Small intestine (tissue), 16 donors: ENCODE measurements around the gene TPM3. TPM values are rescaled to one million over a fixed set of nuclear protein-coding genes. Genes with fewer than 3 reads are reported as not detected.
"Not testable (repeated sequence)": the region's sequence is repeated elsewhere in the genome, so short reads cannot be mapped to it uniquely, and the experiment has no call there.

Experiments
- DNase-seq, 2 donors: peaks; one replicate each; pipeline versions ENCODE4 v3.0.0 to v3.0.0-alpha.2; 2013
- FAIRE-seq: peaks from 2 replicates; lab custom pipeline; 2012; peaks lifted over from hg19 to GRCh38; lab: Jason Lieb, UNC
- H3K27ac ChIP-seq, 3 donors: one replicate each; pipeline ENCODE4 v1.5.1; 2013; ENCODE audit warnings: low read length in 2 of 3, mild to moderate bottlenecking in 2 of 3, control low read depth in 1 of 3, inconsistent platforms in 1 of 3, low read depth in 1 of 3, moderate library complexity in 1 of 3
- H3K27me3 ChIP-seq, 3 donors: one replicate each; pipeline ENCODE4 v1.6.1; 2013; ENCODE audit warnings: low read length in 3 of 3, inconsistent platforms in 1 of 3; ENCODE audit not compliant: control insufficient read depth in 3 of 3, insufficient read depth in 3 of 3
- H3K36me3 ChIP-seq, 3 donors: one replicate each; pipeline ENCODE4 v1.6.1; 2013; ENCODE audit warnings: low read length in 3 of 3, inconsistent platforms in 1 of 3, low read depth in 1 of 3, mild to moderate bottlenecking in 1 of 3, moderate library complexity in 1 of 3; ENCODE audit not compliant: control insufficient read depth in 3 of 3, insufficient read depth in 2 of 3
- H3K4me1 ChIP-seq, 3 donors: one replicate each; pipeline ENCODE4 v1.6.1; 2013; ENCODE audit warnings: low read length in 2 of 3, inconsistent platforms in 1 of 3, low read depth in 1 of 3, mild to moderate bottlenecking in 1 of 3, moderate library complexity in 1 of 3; ENCODE audit not compliant: control insufficient read depth in 3 of 3, insufficient read depth in 2 of 3
- H3K4me3 ChIP-seq, 3 donors: one replicate each; pipeline ENCODE4 v1.5.1; 2013; ENCODE audit warnings: low read length in 3 of 3, control low read depth in 1 of 3, inconsistent platforms in 1 of 3, low read depth in 1 of 3, mild to moderate bottlenecking in 1 of 3, moderate library complexity in 1 of 3
- H3K9me3 ChIP-seq, 2 donors: one replicate each; pipeline ENCODE4 v1.6.1; 2013; ENCODE audit warnings: low read depth in 1 of 2, low read length in 1 of 2; ENCODE audit not compliant: control insufficient read depth in 2 of 2, insufficient read depth in 1 of 2
- WGBS, 3 donors: extraction: QIAGEN DNeasy Blood & Tissue Kit; methylation state at CpG; one replicate each; pipeline ENCODE4 v1.1.7; 2013; 5-methylcytosine and 5-hydroxymethylcytosine counted together
- long read RNA-seq, 10 donors: transcript quantifications; one replicate each; lab custom pipeline, GENCODE V29; 2026
- polyA plus RNA-seq, 4 donors: library from polyadenylated mRNA; stranded (reverse) in 3 of 4; unstranded in 1 of 4; fragments of 200-250 nt in 3 of 4; fragments of 120-200 nt in 1 of 4; gene quantifications; one replicate each; pipeline versions ENCODE4 v1.2.1 to v1.2.3, GENCODE V29; 2013
- donor health status: healthy with polysubstance abuse.
- donor health status: control.
- donor health status: control.
- donor health status: Bipolar disorder and iron deficiency.
- donor health status: healthy.

The TPM3 gene
- polyA plus RNA-seq, result 100 to 1,000 TPM; 244 to 335 (median 277) TPM
- long read RNA-seq, donor 1, result 0 reads
- long read RNA-seq, donor 2, transcript TPM3-212 (8 exons, 3,131 nt), result major isoform, 35 of 86 reads
- long read RNA-seq, donor 2, partial matches to known transcripts, result 37 of 86 reads
- long read RNA-seq, donor 2, other reads (novel, unspliced or antisense), result 10 of 86 reads
- long read RNA-seq, donor 3, transcript TPM3-212 (8 exons, 3,131 nt), result major isoform, 50 of 184 reads
- long read RNA-seq, donor 3, partial matches to known transcripts, result 109 of 184 reads
- long read RNA-seq, donor 3, other reads (novel, unspliced or antisense), result 15 of 184 reads
- long read RNA-seq, donor 4, partial matches to known transcripts, result 0 of 4 reads
- long read RNA-seq, donor 4, other reads (novel, unspliced or antisense), result 0 of 4 reads
- long read RNA-seq, donor 5, transcript TPM3-212 (8 exons, 3,131 nt), result major isoform, 35 of 76 reads
- long read RNA-seq, donor 5, partial matches to known transcripts, result 30 of 76 reads
- long read RNA-seq, donor 5, other reads (novel, unspliced or antisense), result 6 of 76 reads
- long read RNA-seq, donor 6, transcript TPM3-212 (8 exons, 3,131 nt), result major isoform, 74 of 207 reads
- long read RNA-seq, donor 6, partial matches to known transcripts, result 117 of 207 reads
- long read RNA-seq, donor 6, other reads (novel, unspliced or antisense), result 11 of 207 reads
- long read RNA-seq, donor 7, result 0 reads
- long read RNA-seq, donor 8, transcript TPM3-212 (8 exons, 3,131 nt), result minor isoform, 6 of 33 reads
- long read RNA-seq, donor 8, transcript TPM3-210 (10 exons, 1,523 nt), result major isoform, 9 of 33 reads
- long read RNA-seq, donor 8, partial matches to known transcripts, result 18 of 33 reads
- long read RNA-seq, donor 8, other reads (novel, unspliced or antisense), result 0 of 33 reads
- long read RNA-seq, donor 9, transcript TPM3-212 (8 exons, 3,131 nt), result major isoform, 13 of 73 reads
- long read RNA-seq, donor 9, partial matches to known transcripts, result 53 of 73 reads
- long read RNA-seq, donor 9, other reads (novel, unspliced or antisense), result 5 of 73 reads
- long read RNA-seq, donor 10, transcript TPM3-212 (8 exons, 3,131 nt), result major isoform, 64 of 307 reads
- long read RNA-seq, donor 10, partial matches to known transcripts, result 219 of 307 reads
- long read RNA-seq, donor 10, other reads (novel, unspliced or antisense), result 14 of 307 reads

DNA sequence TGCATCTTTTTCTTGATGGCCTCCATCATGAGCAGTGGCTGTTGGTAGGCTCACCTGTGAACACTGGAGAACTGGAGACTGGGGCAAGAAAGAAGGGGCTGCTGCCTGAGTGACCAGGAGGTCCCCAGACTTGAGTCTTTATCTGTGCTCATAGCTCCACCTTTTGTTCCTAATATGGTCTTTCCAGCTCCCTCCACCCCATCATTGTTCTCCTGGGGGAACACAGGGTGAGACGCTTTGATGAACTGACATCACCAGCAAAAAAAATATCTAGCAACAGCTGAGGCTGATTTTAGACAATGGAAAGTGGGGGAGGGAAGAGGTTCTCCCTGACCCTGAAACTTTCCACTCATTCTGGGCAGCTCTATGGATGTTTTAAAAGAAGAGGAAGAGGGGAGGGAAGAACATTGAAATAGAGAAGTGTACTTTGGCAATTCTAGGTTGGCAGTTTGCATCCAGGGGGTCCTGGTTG is at the start of gene TPM3:
TPM3 (minus strand) TSS at position 111 of the 472 bp plus-strand sequence; CDS start at position 29, 82 bp downstream.
- no peak for DNase-seq
- Histone ChIP-seq H3K27me3 (peaks cover 0 to 12% (median 2%) of the 10 kb centered on the region in 3 donors), H3K27ac (no peak within 1 kb of the TSS), H3K9me3 (no peaks in the 10 kb centered on the region), H3K36me3 (no peaks in the 10 kb centered on the region), H3K4me1 (peaks cover 0 to under 1% (median 0%) of the 10 kb centered on the region in 3 donors), H3K4me3 (no peak within 1 kb of the TSS)
- 15 to 27% (median 27%) methylated on average over 1 of the region's 1 CpG for WGBS, 3 donors
- no peak for FAIRE-seq

DNA sequence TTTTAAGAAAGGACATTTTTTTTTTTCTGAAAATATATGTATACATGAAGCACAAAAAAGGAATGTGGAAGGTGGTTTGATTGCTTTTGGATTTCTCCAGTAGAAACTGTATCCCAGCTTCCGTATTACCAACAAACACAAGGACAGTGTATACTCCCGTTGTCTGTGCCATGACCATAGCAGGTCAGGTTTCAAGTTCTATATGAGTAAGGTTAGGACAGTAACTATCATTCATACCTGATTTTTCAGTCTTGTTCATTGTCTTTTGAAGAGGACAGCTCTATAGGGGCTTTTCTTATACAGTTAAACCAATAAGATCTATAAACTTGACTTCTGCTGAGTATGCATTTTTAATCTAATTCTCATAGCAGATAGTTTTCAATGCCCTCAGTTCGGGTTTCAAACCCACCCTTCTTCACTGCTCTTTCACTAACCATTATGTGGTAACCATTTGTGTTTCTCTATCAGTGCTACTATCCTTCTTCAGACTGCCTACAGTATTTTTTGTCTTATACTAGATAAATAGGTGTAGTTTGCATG is 48.5 kb upstream of the TPM3 start:
- Histone ChIP-seq H3K27ac (no peak overlapping the region), H3K4me1 (no peaks in the 10 kb centered on the region), H3K36me3 (peaks cover 25 to 37% (median 27%) of the 10 kb centered on the region in 3 donors), H3K4me3 (no peak overlapping the region), H3K9me3 (no peaks in the 10 kb centered on the region), H3K27me3 (no peaks in the 10 kb centered on the region)
- WGBS, 3 donors, result 88 to 92% (median 90%) methylated on average over 3 of the region's 3 CpGs
- no peak for DNase-seq
- no peak for FAIRE-seq

DNA sequence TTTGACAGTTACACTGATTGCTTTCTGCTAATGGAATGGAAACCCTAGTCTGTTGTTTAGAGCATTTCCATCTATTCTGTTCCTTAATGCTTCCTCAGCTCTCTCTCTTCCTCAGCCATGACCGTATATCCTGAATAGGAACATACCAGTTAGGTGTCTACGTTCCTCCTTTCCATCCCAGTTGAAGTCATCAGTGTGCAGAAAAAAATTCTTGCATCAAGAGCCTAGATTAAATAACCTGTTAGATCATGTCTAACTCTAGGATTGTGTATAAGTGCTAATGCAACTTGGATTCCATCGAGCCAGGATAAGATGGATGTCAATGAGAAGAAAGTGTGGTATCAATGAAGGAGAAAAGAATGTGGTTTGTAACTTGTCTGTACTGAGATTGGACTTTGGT is 47.6 kb upstream of the TPM3 start:
- no peak overlapping the region for H3K27ac ChIP-seq
- peaks cover 28 to 37% (median 34%) of the 10 kb centered on the region in 3 donors for H3K36me3 ChIP-seq
- DNase-seq (no peak), FAIRE-seq (no peak)
- H3K27me3 ChIP-seq, result no peaks in the 10 kb centered on the region
- H3K4me1 ChIP-seq, result no peaks in the 10 kb centered on the region
- H3K4me3 ChIP-seq, result no peak overlapping the region
- no peaks in the 10 kb centered on the region for H3K9me3 ChIP-seq
- 92 to 94% (median 94%) methylated on average over 3 of the region's 3 CpGs for WGBS, 3 donors

DNA sequence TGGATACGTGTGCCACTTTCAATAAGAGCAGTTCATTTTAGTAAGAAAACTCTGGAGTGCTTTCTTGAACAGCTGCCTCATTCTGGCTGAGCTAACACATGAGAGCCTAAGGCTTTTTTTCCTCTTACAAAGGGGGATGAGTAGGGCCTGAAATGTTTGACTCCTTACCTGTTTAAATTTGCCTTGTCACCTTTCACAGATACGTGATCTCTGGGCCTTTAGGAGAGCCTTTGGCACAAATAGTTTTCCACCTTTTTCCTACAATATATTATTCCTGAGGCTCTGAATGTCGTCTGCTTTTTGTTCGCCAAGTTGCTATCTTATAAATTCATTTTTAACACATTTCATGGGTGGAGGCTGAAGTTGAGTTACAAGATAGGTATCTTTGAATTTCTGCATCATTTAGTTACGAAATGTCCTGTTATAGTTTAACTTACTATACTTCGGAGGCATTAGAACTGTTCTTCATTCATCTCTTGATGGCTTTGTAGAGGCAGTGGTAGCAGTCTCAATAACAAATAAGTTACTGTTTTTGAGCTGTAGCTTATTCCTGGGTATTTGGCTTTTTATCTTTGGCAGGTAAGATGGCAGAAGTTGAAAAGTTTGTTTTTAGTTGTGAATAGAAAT is 46.1 kb upstream of the TPM3 start:
- H3K4me1 ChIP-seq, result no peaks in the 10 kb centered on the region
- no peak overlapping the region for H3K27ac ChIP-seq
- H3K9me3 ChIP-seq, result no peaks in the 10 kb centered on the region
- FAIRE-seq (no peak), DNase-seq (no peak)
- no peaks in the 10 kb centered on the region for H3K27me3 ChIP-seq
- H3K36me3 ChIP-seq, result peaks cover 23 to 36% (median 30%) of the 10 kb centered on the region in 3 donors
- 89 to 94% (median 92%) methylated on average over 6 of the region's 6 CpGs for WGBS, 3 donors
- no peak overlapping the region for H3K4me3 ChIP-seq

DNA sequence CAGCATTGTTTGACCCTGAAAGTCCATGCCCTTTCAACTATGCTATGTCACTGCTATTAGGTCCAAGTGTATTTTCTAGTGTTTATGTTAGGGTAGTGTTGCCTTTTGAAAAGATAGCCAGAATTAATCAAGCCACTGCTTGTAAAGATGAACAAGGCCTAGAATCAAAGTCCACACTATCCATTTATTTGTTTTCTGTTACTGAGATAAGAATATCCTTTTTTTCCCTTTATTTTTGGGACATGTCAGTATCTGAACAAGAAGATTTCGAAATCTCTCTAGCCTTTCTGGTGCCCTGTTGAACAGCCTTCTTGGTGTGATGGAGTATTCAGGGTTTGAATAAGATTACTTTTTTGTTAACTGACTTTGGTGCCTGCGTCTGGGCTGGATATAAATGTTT is 45.5 kb upstream of the TPM3 start:
- WGBS, 3 donors, result 77 to 90% (median 82%) methylated on average over 2 of the region's 2 CpGs
- H3K27ac ChIP-seq, result no peak overlapping the region
- H3K36me3 ChIP-seq, result peaks cover 25 to 41% (median 29%) of the 10 kb centered on the region in 3 donors
- no peaks in the 10 kb centered on the region for H3K27me3 ChIP-seq
- DNase-seq (no peak), FAIRE-seq (no peak)
- H3K9me3 ChIP-seq, result no peaks in the 10 kb centered on the region
- H3K4me3 ChIP-seq, result no peak overlapping the region
- no peaks in the 10 kb centered on the region for H3K4me1 ChIP-seq

DNA sequence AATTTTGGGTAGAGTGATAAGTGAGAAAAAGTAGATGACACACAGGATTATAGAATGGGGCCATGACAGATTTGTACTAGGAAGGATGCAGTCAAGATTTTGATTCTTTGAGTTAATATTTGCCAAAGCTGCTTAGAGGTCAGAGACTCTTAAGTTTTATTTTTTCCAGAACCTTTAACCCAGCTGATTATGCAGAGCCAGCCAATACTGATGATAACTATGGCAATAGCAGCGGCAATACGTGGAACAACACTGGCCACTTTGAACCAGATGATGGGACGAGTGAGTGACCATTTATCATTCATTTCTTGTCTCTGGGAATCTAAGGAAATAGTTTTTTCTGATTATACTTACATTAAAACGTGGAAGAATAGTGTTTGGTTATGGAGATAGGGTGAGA is 45.0 kb upstream of the TPM3 start:
- DNase-seq (no peak), FAIRE-seq (no peak)
- Histone ChIP-seq H3K27ac (no peak overlapping the region), H3K4me1 (no peaks in the 10 kb centered on the region), H3K4me3 (no peak overlapping the region), H3K9me3 (no peaks in the 10 kb centered on the region), H3K27me3 (no peaks in the 10 kb centered on the region), H3K36me3 (peaks cover 25 to 45% (median 28%) of the 10 kb centered on the region in 3 donors)
- 80 to 84% (median 80%) methylated on average over 4 of the region's 4 CpGs for WGBS, 3 donors

DNA sequence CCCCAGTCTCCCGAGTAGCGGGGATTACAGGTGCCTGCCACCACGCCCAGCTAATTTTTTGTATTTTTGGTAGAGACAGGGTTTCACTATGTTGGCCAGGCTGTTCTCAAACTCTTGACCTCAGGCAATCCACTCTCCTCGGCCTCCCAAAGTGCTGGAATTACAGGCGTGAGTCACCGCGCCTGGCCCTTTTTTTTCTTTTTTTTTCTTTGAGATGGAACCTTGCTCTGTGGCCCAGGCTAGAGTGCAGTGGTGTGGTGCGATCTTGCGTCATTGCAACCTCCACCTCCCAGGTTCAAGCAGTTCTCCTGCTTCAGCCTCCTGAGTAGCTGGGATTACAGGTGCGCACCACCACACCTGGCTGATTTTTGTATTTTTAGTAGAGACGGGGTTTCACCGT is 41.2 kb upstream of the TPM3 start:
- not testable (repeated sequence) for DNase-seq, FAIRE-seq, H3K27me3 ChIP-seq, H3K4me1 ChIP-seq, H3K27ac ChIP-seq, H3K4me3 ChIP-seq, H3K9me3 ChIP-seq
- WGBS, 3 donors, result 93 to 97% (median 95%) methylated on average over 12 of the region's 12 CpGs
- H3K36me3 ChIP-seq, result peaks cover 26 to 53% (median 30%) of the 10 kb centered on the region in 3 donors
